OCI-LY7 (cell line): ENCODE data around the gene RPS15. TPM values are rescaled to one million over a fixed set of nuclear protein-coding genes. Genes with fewer than 3 reads are reported as not detected.

Source experiments
- BruUV-seq: library from RNA; stranded (reverse); fragments of 400-500 nt; replicated peaks from 2 replicates; lab custom pipeline; 2021; lab: Mats Ljungman, UMichigan
- CTCF ChIA-PET: fragments of 300-600 bp; sonication (Branson Sonifier 250); formaldehyde crosslinking; loops from one replicate; lab custom pipeline; 2022; ENCODE audit warnings: antibody characterized with exemption; ENCODE audit not compliant: unreplicated experiment; lab: Charles Lee
- POLR2A ChIA-PET: fragments of 300-600 bp; sonication (Branson Sonifier 250); formaldehyde crosslinking; loops from one replicate; lab custom pipeline; 2022; ENCODE audit warnings: antibody characterized with exemption; lab: Charles Lee
- DNase-seq: peaks from one replicate; pipeline ENCODE4 v3.0.0-alpha.2; 2015; ENCODE audit warnings: low spot score
- H2AFZ ChIP-seq: fragments of 200-600 bp; sonication (generic), shearing (Covaris generic); 2 replicates; pipeline ENCODE4 v1.6.1; 2014; ENCODE audit warnings: mild to moderate bottlenecking, antibody characterized with exemption, low read length, moderate library complexity
- H3K27ac ChIP-seq: fragments of 200-600 bp; sonication (generic); 2 replicates; pipeline ENCODE4 v1.5.1; 2014; ENCODE audit warnings: mixed run types, low read depth, mild to moderate bottlenecking, moderate library complexity, low read length, inconsistent platforms; ENCODE audit not compliant: poor library complexity, severe bottlenecking
- H3K36me3 ChIP-seq: fragments of 200-600 bp; sonication (generic); 2 replicates; pipeline ENCODE4 v1.6.1; 2014; ENCODE audit warnings: mild to moderate bottlenecking, antibody characterized with exemption, low read length, moderate library complexity, mixed read lengths; ENCODE audit not compliant: insufficient read depth
- H3K4me1 ChIP-seq: fragments of 200-600 bp; sonication (generic); 2 replicates; pipeline ENCODE4 v1.5.1; 2014; ENCODE audit warnings: mild to moderate bottlenecking, low read length; ENCODE audit not compliant: insufficient read depth, poor library complexity, severe bottlenecking
- H3K4me2 ChIP-seq: fragments of 200-600 bp; sonication (generic); 2 replicates; pipeline ENCODE4 v1.6.1; 2014; ENCODE audit warnings: mild to moderate bottlenecking, low read length
- H3K4me3 ChIP-seq: fragments of 200-600 bp; sonication (generic); 2 replicates; pipeline ENCODE4 v1.5.1; 2014; ENCODE audit warnings: mild to moderate bottlenecking, low read depth, low read length; ENCODE audit not compliant: poor library complexity, severe bottlenecking
- H3K79me2 ChIP-seq: fragments of 200-600 bp; sonication (generic); 2 replicates; pipeline ENCODE4 v1.6.1; 2016; ENCODE audit warnings: low read depth, mild to moderate bottlenecking, low read length, moderate library complexity, mixed read lengths; ENCODE audit not compliant: insufficient read depth
- H3K9me2 ChIP-seq: fragments of 200-600 bp; sonication (generic); 2 replicates; pipeline ENCODE4 v1.6.1; 2016; ENCODE audit warnings: mild to moderate bottlenecking, low read length, mixed read lengths; ENCODE audit not compliant: insufficient read depth
- H3K9me3 ChIP-seq: fragments of 200-600 bp; sonication (generic); 2 replicates; pipeline ENCODE4 v1.6.1; 2014; ENCODE audit warnings: mild to moderate bottlenecking, mixed run types, low read length, mixed read lengths
- H4K20me1 ChIP-seq: fragments of 200-600 bp; sonication (generic); 2 replicates; pipeline ENCODE4 v1.6.1; 2014; ENCODE audit warnings: mild to moderate bottlenecking, antibody characterized with exemption, low read length, moderate library complexity, mixed read lengths; ENCODE audit not compliant: insufficient read depth
- CTCF ChIP-seq: fragments of 200-600 bp; sonication (generic); conservative IDR thresholded peaks from 2 replicates; pipeline ENCODE4 v1.5.1; 2014; ENCODE audit warnings: mild to moderate bottlenecking, antibody characterized with exemption, low read length, moderate library complexity, mixed read lengths
- EZH2phosphoT487 ChIP-seq: fragments of 200-600 bp; sonication (generic); IDR thresholded peaks from 2 replicates; pipeline ENCODE4 v1.6.1; 2018; ENCODE audit warnings: low read depth, borderline replicate concordance, mild to moderate bottlenecking, mixed run types, antibody characterized with exemption, low read length, moderate library complexity, mixed read lengths
- intact Hi-C: fragments of 100-400 bp; cut with micrococcal nuclease; formaldehyde crosslinking; loops from one replicate; pipeline ENCODE4 v1.10.0; 2022; ENCODE audit not compliant: unreplicated experiment
- total RNA-seq, 2 experiments: library from RNA; depleted of rRNA in 1 of 2; stranded (reverse); fragments of >200 nt in 1 of 2; shearing (Covaris generic) in 1 of 2; gene quantifications; 2 replicates each; pipeline ENCODE4 v1.2.3, GENCODE V29; 2014 to 2022

RPS15 gene
- total RNA-seq, 2 experiments from 2014 or later = 1,860 to 2,068 TPM

- Histone ChIP-seq H3K36me3 (no peaks in the 10 kb centered on the region), H3K27ac (no peak overlapping the region), H2AFZ (no peak overlapping the region), H3K79me2 (no peaks in the 10 kb centered on the region), H3K9me3 (no peaks in the 10 kb centered on the region), H3K4me3 (no peak overlapping the region), H3K9me2 (no peaks in the 10 kb centered on the region), H4K20me1 (no peaks in the 10 kb centered on the region), H3K4me1 (peaks cover 16% of the 10 kb centered on the region), H3K4me2 (no peak overlapping the region)
- CTCF ChIA-PET = no interaction called here
- POLR2A ChIA-PET = no interaction called here
- no peak for DNase-seq
- no peak for TF ChIP-seq EZH2phosphoT487
- no peak for TF ChIP-seq CTCF
- no TSS peak for BruUV-seq
- intact Hi-C loops = no loop called here
These were observed 50.0 kb downstream of the RPS15 start for GRCh38 chr19:1488282-1488601.

GRCh38 chr19:1489463-1490310, 51.5 kb downstream of the RPS15 start:
- Histone ChIP-seq H3K4me3 (peak overlapping the region; percentile 68), H3K27ac (peak overlapping the region; percentile 34), H3K4me1 (peaks cover 16% of the 10 kb centered on the region), H3K9me2 (no peaks in the 10 kb centered on the region), H3K4me2 (peak overlapping the region; percentile 82), H3K79me2 (no peaks in the 10 kb centered on the region), H2AFZ (peak overlapping the region; percentile 61), H3K9me3 (no peaks in the 10 kb centered on the region), H3K36me3 (no peaks in the 10 kb centered on the region), H4K20me1 (no peaks in the 10 kb centered on the region)
- BruUV-seq = no TSS peak
- TF ChIP-seq CTCF = no peak
- TF ChIP-seq EZH2phosphoT487 = no peak
- DNase-seq = no peak
- CTCF ChIA-PET = no interaction called here
- POLR2A ChIA-PET = no interaction called here
- intact Hi-C loops = no loop called here

Other genes starting within 250 kb of the RPS15 start
- 68.7 and 78.4 TPM in 2 replicates for gene STK11, start 232.6 kb upstream of the RPS15 start, total RNA-seq (2014; rRNA removed; shearing (Covaris generic))
- gene STK11, start 232.6 kb upstream of the RPS15 start, total RNA-seq (2022) = 76.5 and 82.2 TPM in 2 replicates
- 0.09 and 0.33 TPM in 2 replicates for gene CBARP, start 200.4 kb upstream of the RPS15 start, total RNA-seq (2014; rRNA removed; shearing (Covaris generic))
- 0.13 and 0.18 TPM in 2 replicates for gene CBARP, start 200.4 kb upstream of the RPS15 start, total RNA-seq (2022)
- 51.8 and 82.1 TPM in 2 replicates for gene ATP5F1D, start 196.6 kb upstream of the RPS15 start, total RNA-seq (2014; rRNA removed; shearing (Covaris generic))
- gene ATP5F1D, start 196.6 kb upstream of the RPS15 start, total RNA-seq (2022) = 207 and 266 TPM in 2 replicates
- 11.7 and 20.3 TPM in 2 replicates for gene MIDN, start 189.8 kb upstream of the RPS15 start, total RNA-seq (2014; rRNA removed; shearing (Covaris generic))
- gene MIDN, start 189.8 kb upstream of the RPS15 start, total RNA-seq (2022) = 70.9 and 75.8 TPM in 2 replicates
- gene CIRBP, start 169.1 kb upstream of the RPS15 start, total RNA-seq (2014; rRNA removed; shearing (Covaris generic)) = 278 and 287 TPM in 2 replicates
- 309 and 321 TPM in 2 replicates for gene CIRBP, start 169.1 kb upstream of the RPS15 start, total RNA-seq (2022)
- 52.6 and 53.2 TPM in 2 replicates for gene FAM174C, start 162.9 kb upstream of the RPS15 start, total RNA-seq (2014; rRNA removed; shearing (Covaris generic))
- 79.8 and 81.5 TPM in 2 replicates for gene FAM174C, start 162.9 kb upstream of the RPS15 start, total RNA-seq (2022)
- gene EFNA2, start 152.5 kb upstream of the RPS15 start, total RNA-seq (2014; rRNA removed; shearing (Covaris generic)) = not detected in 2 replicates
- gene EFNA2, start 152.5 kb upstream of the RPS15 start, total RNA-seq (2022) = not detected in 2 replicates
- gene NDUFS7, start 54.5 kb upstream of the RPS15 start, total RNA-seq (2014; rRNA removed; shearing (Covaris generic)) = 125 and 132 TPM in 2 replicates
- 147 and 148 TPM in 2 replicates for gene NDUFS7, start 54.5 kb upstream of the RPS15 start, total RNA-seq (2022)
- gene GAMT, start 36.9 kb upstream of the RPS15 start, total RNA-seq (2014; rRNA removed; shearing (Covaris generic)) = 9.7 and 14.4 TPM in 2 replicates
- gene GAMT, start 36.9 kb upstream of the RPS15 start, total RNA-seq (2022) = 17.6 and 27.5 TPM in 2 replicates
- 170 and 210 TPM in 2 replicates for gene DAZAP1, start 30.8 kb upstream of the RPS15 start, total RNA-seq (2014; rRNA removed; shearing (Covaris generic))
- gene DAZAP1, start 30.8 kb upstream of the RPS15 start, total RNA-seq (2022) = 373 and 383 TPM in 2 replicates
- gene APC2, start 11.7 kb downstream of the RPS15 start, total RNA-seq (2014; rRNA removed; shearing (Covaris generic)) = 0.23 and 0.57 TPM in 2 replicates
- gene APC2, start 11.7 kb downstream of the RPS15 start, total RNA-seq (2022) = 2.4 and 5.5 TPM in 2 replicates
- gene C19orf25, start 40.8 kb downstream of the RPS15 start, total RNA-seq (2014; rRNA removed; shearing (Covaris generic)) = 27.1 and 45.6 TPM in 2 replicates
- 54.6 and 58.6 TPM in 2 replicates for gene C19orf25, start 40.8 kb downstream of the RPS15 start, total RNA-seq (2022)
- 1.9 and 8.3 TPM in 2 replicates for gene PCSK4, start 52.0 kb downstream of the RPS15 start, total RNA-seq (2014; rRNA removed; shearing (Covaris generic))
- 13.0 and 15.7 TPM in 2 replicates for gene PCSK4, start 52.0 kb downstream of the RPS15 start, total RNA-seq (2022)
- gene REEP6, start 52.8 kb downstream of the RPS15 start, total RNA-seq (2014; rRNA removed; shearing (Covaris generic)) = 0.46 and 1.3 TPM in 2 replicates
- gene REEP6, start 52.8 kb downstream of the RPS15 start, total RNA-seq (2022) = 3.1 and 3.6 TPM in 2 replicates
- gene ADAMTSL5, start 74.6 kb downstream of the RPS15 start, total RNA-seq (2014; rRNA removed; shearing (Covaris generic)) = not detected in 2 replicates
- gene ADAMTSL5, start 74.6 kb downstream of the RPS15 start, total RNA-seq (2022) = 0.34 TPM in 1 of 2 replicates, not detected in the other
- gene PLK5, start 85.7 kb downstream of the RPS15 start, total RNA-seq (2014; rRNA removed; shearing (Covaris generic)) = 0.31 TPM in 1 of 2 replicates, not detected in the other
- gene PLK5, start 85.7 kb downstream of the RPS15 start, total RNA-seq (2022) = 0.17 and 0.26 TPM in 2 replicates
- gene MEX3D, start 129.9 kb downstream of the RPS15 start, total RNA-seq (2014; rRNA removed; shearing (Covaris generic)) = 11.7 and 13.6 TPM in 2 replicates
- gene MEX3D, start 129.9 kb downstream of the RPS15 start, total RNA-seq (2022) = 9.4 and 11.9 TPM in 2 replicates
- gene MBD3, start 154.5 kb downstream of the RPS15 start, total RNA-seq (2014; rRNA removed; shearing (Covaris generic)) = 147 and 172 TPM in 2 replicates
- 168 TPM in 2 replicates for gene MBD3, start 154.5 kb downstream of the RPS15 start, total RNA-seq (2022)
- gene UQCR11, start 167.1 kb downstream of the RPS15 start, total RNA-seq (2014; rRNA removed; shearing (Covaris generic)) = 85.3 and 86.2 TPM in 2 replicates
- gene UQCR11, start 167.1 kb downstream of the RPS15 start, total RNA-seq (2022) = 143 and 187 TPM in 2 replicates
- 413 and 518 TPM in 2 replicates for gene TCF3, start 214.2 kb downstream of the RPS15 start, total RNA-seq (2014; rRNA removed; shearing (Covaris generic))
- gene TCF3, start 214.2 kb downstream of the RPS15 start, total RNA-seq (2022) = 811 and 878 TPM in 2 replicates